ENCODE measurements around the gene GUSB. TPM values are rescaled to one million over a fixed set of nuclear protein-coding genes. Genes with fewer than 3 reads are reported as not detected.

The GUSB gene
- total and polyA plus RNA-seq, 10 of the 15 experiments (the other 5 are each of a cell fraction or from before 2014, with no cell fraction given) = 9.8 to 71.2 (median 45.4) TPM

- Histone ChIP-seq H2AFZ (ENCODE audit: control insufficient read depth, low read depth, low read length) (no peak overlapping the region), H3K4me2 (ENCODE audit: control insufficient read depth, insufficient read depth) (no peak overlapping the region), H3K4me1 (ENCODE audit: control insufficient read depth, insufficient read depth, low read length) (no peaks in the 10 kb centered on the region), H3K9me3 (replicated peaks; ENCODE audit: control insufficient read depth, insufficient read depth, low read length) (no peaks in the 10 kb centered on the region), H3K9ac (ENCODE audit: control insufficient read depth, insufficient read depth, low read length) (no peak overlapping the region), H4K20me1 (ENCODE audit: control insufficient read depth, insufficient read depth) (no peaks in the 10 kb centered on the region), H3K36me3 (ENCODE audit: control insufficient read depth in 2 of 2, insufficient read depth in 2 of 2, low read length in 1 of 2) (peaks cover 10 to 15% of the 10 kb centered on the region in 2 experiments), H3K27me3 (replicated peaks in 1 of 2; ENCODE audit: control insufficient read depth in 2 of 2, insufficient read depth in 2 of 2, low read length in 1 of 2) (no peaks in the 10 kb centered on the region), H3K4me3 (no peak overlapping the region), H3K27ac (ENCODE audit: control insufficient read depth, insufficient read depth) (no peak overlapping the region), H3K79me2 (ENCODE audit: control insufficient read depth, insufficient read depth, low read length) (no peaks in the 10 kb centered on the region)
- SMC1A ChIA-PET (ENCODE audit: uncharacterized antibody, unreplicated experiment) = no interaction called here
- no TSS peak for BruUV-seq (replicated peaks)
- CTCF ChIA-PET = no interaction called here
- intact Hi-C loops (cut with micrococcal nuclease; ENCODE audit: unreplicated experiment) = loop anchor here (10.0 kb wide), 1 partner anchor 231 kb away; no protein-coding TSS in a partner anchor
- RAD21 ChIA-PET (ENCODE audit: unreplicated experiment) = no interaction called here
- FAIRE-seq = no peak
- no peak for DNase-seq (ENCODE audit: low read depth, low spot score)
- 98% methylated on average over 4 of the region's 4 CpGs for WGBS (ENCODE audit: insufficient coverage, insufficient replicate concordance, low lambda C conversion rate, missing lambda C conversion rate)
- POLR2A ChIA-PET = no interaction called here
- TF ChIP-seq SIN3A (IDR thresholded peaks at IDR 0.05; ENCODE audit: low read depth, low read length) (no peak), NR2C1 (IDR thresholded peaks at IDR 0.05) (no peak), HDAC2 (IDR thresholded peaks at IDR 0.05) (no peak), PKNOX1 (IDR thresholded peaks at IDR 0.05) (no peak), RUNX3 (IDR thresholded peaks at IDR 0.05; ENCODE audit: low read length) (no peak)
- TF ChIP-seq, protein P1, sequence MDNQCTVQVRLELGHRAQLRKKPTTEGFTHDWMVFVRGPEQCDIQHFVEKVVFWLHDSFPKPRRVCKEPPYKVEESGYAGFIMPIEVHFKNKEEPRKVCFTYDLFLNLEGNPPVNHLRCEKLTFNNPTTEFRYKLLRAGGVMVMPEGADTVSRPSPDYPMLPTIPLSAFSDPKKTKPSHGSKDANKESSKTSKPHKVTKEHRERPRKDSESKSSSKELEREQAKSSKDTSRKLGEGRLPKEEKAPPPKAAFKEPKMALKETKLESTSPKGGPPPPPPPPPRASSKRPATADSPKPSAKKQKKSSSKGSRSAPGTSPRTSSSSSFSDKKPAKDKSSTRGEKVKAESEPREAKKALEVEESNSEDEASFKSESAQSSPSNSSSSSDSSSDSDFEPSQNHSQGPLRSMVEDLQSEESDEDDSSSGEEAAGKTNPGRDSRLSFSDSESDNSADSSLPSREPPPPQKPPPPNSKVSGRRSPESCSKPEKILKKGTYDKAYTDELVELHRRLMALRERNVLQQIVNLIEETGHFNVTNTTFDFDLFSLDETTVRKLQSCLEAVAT (IDR thresholded peaks at IDR 0.05) = no peak
- in situ Hi-C loops (cut with MboI) = no loop called here
- ATAC-seq = no peak
These were observed 26.3 kb downstream of the GUSB start for GRCh38 chr7:65955718-65956117.

All from GM12878 (cell line).